Measurements from ENCODE around the gene LRCH4. TPM values are rescaled to one million over a fixed set of nuclear protein-coding genes. Genes with fewer than 3 reads are reported as not detected.

Gene LRCH4
- total and polyA plus RNA-seq, 2 of the 13 experiments (the other 11 are each of a cell fraction or from before 2014, with no cell fraction given): 7.0 to 9.3 TPM

DNA sequence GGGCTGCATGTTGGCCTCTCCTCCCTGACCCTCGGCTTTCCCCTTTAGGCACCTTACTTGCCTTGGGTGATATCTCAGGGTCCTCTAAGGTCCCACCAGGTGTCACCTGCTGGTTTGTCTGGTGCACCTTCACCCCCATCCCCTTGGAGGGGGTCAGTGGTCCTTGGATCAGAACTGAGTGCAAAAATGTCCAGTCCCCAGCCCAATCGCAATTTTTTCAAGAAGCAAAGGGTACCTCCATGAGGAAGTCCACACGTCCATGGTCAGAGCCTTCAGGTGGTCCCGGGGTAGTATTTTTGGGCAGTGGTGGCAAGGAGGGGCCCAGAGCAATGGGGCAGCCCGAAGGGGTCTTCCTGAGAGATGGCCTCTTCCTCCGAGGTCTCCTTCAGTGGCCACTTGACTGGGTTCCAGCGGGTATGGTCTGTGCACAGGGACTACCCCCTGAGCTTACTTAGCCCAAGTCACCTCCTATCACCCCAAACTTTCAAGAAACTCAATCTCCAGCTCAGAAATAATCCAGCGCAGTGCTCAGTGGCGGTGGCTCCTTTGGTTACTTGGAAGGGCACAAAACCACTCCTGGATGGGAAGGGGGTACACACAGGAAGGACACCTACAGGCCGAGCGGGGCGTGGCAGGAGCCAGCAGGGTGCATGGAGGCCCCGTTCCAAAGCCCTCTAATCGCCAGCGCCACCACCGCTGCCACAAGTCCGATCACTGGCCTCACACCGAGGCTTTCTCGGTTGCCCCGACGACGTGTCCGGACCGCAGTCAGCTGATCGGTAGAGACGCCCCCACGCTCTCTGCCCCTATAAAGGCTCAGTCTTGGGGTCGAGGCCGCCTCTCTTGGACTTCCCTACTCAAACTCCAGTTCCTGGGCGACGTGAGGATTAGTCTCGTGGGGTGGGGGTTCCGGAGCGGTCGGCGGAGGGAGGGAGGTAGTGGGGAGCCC is 16.8 kb downstream of the LRCH4 start (continued):
- TF ChIP-seq, protein P1, sequence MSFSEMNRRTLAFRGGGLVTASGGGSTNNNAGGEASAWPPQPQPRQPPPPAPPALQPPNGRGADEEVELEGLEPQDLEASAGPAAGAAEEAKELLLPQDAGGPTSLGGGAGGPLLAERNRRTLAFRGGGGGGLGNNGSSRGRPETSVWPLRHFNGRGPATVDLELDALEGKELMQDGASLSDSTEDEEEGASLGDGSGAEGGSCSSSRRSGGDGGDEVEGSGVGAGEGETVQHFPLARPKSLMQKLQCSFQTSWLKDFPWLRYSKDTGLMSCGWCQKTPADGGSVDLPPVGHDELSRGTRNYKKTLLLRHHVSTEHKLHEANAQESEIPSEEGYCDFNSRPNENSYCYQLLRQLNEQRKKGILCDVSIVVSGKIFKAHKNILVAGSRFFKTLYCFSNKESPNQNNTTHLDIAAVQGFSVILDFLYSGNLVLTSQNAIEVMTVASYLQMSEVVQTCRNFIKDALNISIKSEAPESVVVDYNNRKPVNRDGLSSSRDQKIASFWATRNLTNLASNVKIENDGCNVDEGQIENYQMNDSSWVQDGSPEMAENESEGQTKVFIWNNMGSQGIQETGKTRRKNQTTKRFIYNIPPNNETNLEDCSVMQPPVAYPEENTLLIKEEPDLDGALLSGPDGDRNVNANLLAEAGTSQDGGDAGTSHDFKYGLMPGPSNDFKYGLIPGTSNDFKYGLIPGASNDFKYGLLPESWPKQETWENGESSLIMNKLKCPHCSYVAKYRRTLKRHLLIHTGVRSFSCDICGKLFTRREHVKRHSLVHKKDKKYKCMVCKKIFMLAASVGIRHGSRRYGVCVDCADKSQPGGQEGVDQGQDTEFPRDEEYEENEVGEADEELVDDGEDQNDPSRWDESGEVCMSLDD (CRISPR knock-in tag; IDR thresholded peaks at IDR 0.05; ENCODE audit: borderline replicate concordance): peak; percentile 59; the same call in 1 of the 2 replicates
- TF ChIP-seq MTA1 (CRISPR knock-in tag; IDR thresholded peaks at IDR 0.05; ENCODE audit: borderline replicate concordance) (no peak; the same call in 1 of the 2 replicates), HNRNPL (IDR thresholded peaks at IDR 0.05; ENCODE audit: low read depth, low read length) (no peak; the same call in 1 of the 2 replicates), BCL6 (CRISPR knock-in tag; IDR thresholded peaks at IDR 0.05) (0 out of 2 replicates have a peak, but pooled peaks have one; percentile 31), ZNF75D (CRISPR knock-in tag; IDR thresholded peaks at IDR 0.05; ENCODE audit: borderline replicate concordance) (no peak), KDM3A (CRISPR knock-in tag; IDR thresholded peaks at IDR 0.05; ENCODE audit: low read depth) (no peak), FOXO1 (CRISPR knock-in tag; IDR thresholded peaks at IDR 0.05) (no peak), ZNF446 (CRISPR knock-in tag; IDR thresholded peaks at IDR 0.05) (0 out of 2 replicates have a peak, but pooled peaks have one; percentile 1), ZFX (CRISPR knock-in tag; IDR thresholded peaks at IDR 0.05; ENCODE audit: low read depth) (no peak), ZSCAN22 (CRISPR knock-in tag; IDR thresholded peaks at IDR 0.05) (no peak; the same call in 1 of the 2 replicates), NR1H2 (CRISPR knock-in tag; IDR thresholded peaks at IDR 0.05; ENCODE audit: borderline replicate concordance, low read depth) (peak; percentile 58; the same call in 1 of the 2 replicates), ZNF354B (CRISPR knock-in tag; IDR thresholded peaks at IDR 0.05) (peak; percentile 36), PHF21A (CRISPR knock-in tag; IDR thresholded peaks at IDR 0.05) (peak; percentile 38; the same call in 1 of the 2 replicates), ARNTL (CRISPR knock-in tag; IDR thresholded peaks at IDR 0.05) (no peak; the same call in 1 of the 2 replicates), ZNF713 (CRISPR knock-in tag; IDR thresholded peaks at IDR 0.05) (no peak)
- TF ChIP-seq, protein P2, sequence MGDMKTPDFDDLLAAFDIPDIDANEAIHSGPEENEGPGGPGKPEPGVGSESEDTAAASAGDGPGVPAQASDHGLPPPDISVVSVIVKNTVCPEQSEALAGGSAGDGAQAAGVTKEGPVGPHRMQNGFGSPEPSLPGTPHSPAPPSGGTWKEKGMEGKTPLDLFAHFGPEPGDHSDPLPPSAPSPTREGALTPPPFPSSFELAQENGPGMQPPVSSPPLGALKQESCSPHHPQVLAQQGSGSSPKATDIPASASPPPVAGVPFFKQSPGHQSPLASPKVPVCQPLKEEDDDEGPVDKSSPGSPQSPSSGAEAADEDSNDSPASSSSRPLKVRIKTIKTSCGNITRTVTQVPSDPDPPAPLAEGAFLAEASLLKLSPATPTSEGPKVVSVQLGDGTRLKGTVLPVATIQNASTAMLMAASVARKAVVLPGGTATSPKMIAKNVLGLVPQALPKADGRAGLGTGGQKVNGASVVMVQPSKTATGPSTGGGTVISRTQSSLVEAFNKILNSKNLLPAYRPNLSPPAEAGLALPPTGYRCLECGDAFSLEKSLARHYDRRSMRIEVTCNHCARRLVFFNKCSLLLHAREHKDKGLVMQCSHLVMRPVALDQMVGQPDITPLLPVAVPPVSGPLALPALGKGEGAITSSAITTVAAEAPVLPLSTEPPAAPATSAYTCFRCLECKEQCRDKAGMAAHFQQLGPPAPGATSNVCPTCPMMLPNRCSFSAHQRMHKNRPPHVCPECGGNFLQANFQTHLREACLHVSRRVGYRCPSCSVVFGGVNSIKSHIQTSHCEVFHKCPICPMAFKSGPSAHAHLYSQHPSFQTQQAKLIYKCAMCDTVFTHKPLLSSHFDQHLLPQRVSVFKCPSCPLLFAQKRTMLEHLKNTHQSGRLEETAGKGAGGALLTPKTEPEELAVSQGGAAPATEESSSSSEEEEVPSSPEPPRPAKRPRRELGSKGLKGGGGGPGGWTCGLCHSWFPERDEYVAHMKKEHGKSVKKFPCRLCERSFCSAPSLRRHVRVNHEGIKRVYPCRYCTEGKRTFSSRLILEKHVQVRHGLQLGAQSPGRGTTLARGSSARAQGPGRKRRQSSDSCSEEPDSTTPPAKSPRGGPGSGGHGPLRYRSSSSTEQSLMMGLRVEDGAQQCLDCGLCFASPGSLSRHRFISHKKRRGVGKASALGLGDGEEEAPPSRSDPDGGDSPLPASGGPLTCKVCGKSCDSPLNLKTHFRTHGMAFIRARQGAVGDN (CRISPR knock-in tag; IDR thresholded peaks at IDR 0.05): no peak
- TF ChIP-seq, protein P3, sequence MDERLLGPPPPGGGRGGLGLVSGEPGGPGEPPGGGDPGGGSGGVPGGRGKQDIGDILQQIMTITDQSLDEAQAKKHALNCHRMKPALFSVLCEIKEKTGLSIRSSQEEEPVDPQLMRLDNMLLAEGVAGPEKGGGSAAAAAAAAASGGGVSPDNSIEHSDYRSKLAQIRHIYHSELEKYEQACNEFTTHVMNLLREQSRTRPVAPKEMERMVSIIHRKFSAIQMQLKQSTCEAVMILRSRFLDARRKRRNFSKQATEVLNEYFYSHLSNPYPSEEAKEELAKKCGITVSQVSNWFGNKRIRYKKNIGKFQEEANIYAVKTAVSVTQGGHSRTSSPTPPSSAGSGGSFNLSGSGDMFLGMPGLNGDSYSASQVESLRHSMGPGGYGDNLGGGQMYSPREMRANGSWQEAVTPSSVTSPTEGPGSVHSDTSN (CRISPR knock-in tag; IDR thresholded peaks at IDR 0.05): no peak; the same call in 1 of the 2 replicates
- TF ChIP-seq, protein P4, sequence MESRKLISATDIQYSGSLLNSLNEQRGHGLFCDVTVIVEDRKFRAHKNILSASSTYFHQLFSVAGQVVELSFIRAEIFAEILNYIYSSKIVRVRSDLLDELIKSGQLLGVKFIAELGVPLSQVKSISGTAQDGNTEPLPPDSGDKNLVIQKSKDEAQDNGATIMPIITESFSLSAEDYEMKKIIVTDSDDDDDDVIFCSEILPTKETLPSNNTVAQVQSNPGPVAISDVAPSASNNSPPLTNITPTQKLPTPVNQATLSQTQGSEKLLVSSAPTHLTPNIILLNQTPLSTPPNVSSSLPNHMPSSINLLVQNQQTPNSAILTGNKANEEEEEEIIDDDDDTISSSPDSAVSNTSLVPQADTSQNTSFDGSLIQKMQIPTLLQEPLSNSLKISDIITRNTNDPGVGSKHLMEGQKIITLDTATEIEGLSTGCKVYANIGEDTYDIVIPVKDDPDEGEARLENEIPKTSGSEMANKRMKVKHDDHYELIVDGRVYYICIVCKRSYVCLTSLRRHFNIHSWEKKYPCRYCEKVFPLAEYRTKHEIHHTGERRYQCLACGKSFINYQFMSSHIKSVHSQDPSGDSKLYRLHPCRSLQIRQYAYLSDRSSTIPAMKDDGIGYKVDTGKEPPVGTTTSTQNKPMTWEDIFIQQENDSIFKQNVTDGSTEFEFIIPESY (CRISPR knock-in tag; IDR thresholded peaks at IDR 0.05): peak; percentile 31; the same call in 1 of the 2 replicates

Measured in HepG2 (cell line).